ENCODE measurements around the gene IQSEC3.

IQSEC3 gene

DNA sequence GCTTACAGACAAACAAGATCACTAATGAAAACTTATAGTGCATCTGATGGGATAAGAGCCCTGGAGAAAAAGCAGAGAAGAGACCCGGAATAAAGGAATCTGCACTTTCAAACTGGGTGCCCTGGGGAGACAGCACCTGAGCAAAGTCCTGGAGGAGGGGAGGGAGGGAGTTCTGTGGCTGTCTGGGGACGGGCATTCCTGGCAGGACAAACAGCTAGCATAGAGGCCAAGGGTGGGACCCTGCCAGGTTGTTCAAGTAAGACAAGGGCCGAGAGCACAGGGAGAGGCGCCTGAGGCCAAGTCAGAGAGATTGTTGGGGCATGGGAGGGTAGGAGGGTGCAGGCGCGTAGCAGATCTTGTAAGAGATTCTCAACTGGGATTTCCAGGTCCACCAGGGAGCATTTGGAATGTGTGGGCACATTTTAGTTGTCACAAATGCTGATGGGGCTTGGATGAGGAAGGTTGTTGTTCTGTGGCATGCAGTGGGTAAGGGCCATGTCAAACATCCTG, 14.2 kb downstream of the IQSEC3 start:
- no peak for DNase-seq (ENCODE audit: low read depth)

DNA sequence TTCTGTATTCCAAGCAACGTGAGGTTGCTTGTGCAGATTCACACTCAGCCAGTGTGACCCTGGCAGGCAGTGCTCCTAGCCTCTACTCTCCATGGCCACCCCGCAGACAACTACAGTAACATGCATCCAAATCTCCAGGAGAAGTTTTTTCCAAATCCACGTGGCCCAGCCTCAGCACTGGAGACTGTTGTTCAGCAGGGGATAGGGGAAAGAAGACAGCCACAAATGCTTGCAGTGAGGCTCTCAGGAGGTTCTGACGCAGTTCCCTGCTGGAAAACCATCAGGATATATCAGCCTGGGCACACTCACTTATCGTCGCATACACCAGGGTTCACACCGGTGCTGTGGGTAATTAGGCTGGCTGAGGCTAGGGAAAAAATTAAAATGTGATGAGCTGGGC, 16.2 kb downstream of the IQSEC3 start:
- DNase-seq (ENCODE audit: low read depth) = no peak

DNA sequence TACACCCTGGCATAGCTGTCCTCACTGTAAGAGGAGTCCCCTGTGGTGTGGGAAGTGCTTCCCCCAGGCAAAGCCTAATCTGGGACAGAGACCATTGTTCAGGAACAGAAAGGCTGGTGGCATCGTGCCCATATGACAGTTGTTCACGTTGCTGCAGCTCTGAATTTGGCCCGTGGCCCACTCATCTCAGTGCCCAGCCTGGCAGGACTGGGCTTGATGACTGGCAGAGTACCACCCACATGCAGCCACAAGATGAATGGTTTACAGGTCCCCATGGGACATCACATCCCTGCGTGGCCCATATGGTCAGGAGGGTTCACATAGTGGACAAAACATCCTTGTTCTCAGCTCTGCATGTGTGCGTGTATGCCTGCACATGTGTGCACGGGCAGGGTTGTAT, 17.5 kb downstream of the IQSEC3 start:
- no peak for DNase-seq (ENCODE audit: low read depth)

DNA sequence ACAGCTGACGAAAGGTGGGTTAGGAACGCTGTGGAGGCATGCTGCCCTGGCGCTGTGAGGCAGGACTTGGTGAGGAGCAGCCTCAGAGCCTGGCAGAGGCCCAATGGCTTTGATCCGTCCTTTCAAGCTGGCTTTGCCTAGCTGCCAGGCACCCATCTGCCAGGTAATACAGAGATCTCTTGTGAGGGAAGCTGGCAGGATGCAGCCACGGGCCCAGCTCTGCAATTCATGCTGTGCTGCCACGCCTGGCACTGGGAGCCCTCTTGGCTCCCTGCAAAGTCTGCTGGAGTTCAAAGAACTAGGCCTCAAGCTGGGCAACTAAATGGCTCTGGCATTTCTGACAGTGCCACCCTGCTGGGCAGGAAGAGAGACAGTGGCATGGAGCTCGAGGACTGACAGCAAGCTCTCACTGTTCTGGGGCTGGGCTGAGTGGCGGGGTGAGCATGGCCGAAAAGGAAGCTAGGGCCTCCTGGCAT, 18.7 kb downstream of the IQSEC3 start:
- DNase-seq (ENCODE audit: low read depth) = no peak

DNA sequence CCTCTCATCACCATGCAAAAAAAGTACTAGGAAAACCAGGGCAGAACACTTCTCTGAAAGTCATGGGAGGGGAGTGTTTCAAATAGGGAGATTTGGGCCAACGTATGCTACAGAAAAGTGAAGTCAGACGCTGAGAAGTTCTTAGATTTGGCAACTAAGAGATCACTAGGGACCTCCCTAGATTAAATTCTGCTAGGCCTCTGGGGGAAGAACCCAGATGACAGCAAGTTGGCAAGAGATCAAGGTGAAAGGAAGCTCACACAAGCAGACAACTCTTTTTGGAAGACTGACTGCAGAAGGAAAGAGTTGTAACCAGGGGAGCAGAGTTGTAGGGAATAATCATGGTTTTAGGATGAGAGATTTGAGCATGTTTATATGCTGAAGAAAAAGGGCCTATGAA, 20.7 kb downstream of the IQSEC3 start:
- DNase-seq (ENCODE audit: low read depth) = no peak

DNA sequence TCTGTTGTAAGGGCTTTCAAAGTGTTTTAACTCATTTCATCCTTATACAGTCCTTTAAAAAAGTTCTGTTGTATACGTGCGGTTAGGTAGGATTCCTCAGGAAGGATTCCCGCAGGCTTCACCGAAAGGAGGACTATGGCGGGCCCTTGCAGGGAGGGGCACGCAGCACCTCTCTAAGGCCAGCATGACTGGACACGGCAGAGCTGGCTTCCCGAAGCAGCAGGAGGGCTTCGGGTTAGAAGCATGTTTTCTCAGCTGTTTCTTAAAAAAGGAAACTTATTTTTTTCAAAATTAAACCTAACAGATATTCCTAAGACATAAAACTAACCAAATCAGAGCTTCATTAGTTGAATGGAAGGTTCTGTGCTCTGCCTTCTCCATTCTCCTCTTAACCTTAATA, 21.3 kb downstream of the IQSEC3 start:
- DNase-seq (ENCODE audit: low read depth) = no peak

DNA sequence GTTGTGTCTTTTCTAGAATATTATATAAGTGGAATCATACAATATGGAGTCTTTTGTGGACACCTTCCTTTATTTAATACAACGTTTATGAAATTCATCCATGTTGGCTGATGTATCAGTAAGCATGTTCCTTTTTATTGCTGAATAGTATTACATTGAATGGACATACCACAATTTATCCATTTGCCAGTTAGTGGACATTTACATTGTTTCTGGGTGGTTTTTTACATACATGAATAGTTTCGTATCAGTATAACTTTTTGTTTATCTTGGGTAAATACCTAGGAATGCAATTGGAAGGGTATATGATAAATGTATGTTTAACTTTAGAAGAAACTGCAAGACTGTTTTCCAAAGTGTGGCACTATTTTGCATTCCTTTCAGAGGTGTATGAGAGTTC, 23.1 kb downstream of the IQSEC3 start:
- no peak for DNase-seq (ENCODE audit: low read depth)

DNA sequence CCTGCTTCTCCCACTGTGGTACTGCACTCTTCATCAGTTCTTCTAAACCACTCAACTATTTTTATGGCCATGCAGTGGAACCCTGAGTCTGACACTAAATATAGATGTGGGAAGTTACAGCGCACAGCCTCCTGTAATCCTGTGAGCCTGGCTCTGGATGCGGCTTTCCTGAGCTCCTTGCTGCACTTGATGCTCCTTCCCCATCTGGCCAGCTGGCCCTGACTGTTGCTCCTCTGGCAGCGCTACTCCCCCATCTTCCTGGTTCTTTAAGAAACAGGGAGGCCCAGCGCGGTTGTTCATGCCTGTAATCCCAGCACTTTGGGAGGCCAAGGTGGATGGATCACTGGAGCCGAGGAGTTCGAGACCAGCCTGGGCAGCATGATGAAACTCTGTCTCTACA, 24.6 kb downstream of the IQSEC3 start:
- no peak for DNase-seq (ENCODE audit: low read depth)

DNA sequence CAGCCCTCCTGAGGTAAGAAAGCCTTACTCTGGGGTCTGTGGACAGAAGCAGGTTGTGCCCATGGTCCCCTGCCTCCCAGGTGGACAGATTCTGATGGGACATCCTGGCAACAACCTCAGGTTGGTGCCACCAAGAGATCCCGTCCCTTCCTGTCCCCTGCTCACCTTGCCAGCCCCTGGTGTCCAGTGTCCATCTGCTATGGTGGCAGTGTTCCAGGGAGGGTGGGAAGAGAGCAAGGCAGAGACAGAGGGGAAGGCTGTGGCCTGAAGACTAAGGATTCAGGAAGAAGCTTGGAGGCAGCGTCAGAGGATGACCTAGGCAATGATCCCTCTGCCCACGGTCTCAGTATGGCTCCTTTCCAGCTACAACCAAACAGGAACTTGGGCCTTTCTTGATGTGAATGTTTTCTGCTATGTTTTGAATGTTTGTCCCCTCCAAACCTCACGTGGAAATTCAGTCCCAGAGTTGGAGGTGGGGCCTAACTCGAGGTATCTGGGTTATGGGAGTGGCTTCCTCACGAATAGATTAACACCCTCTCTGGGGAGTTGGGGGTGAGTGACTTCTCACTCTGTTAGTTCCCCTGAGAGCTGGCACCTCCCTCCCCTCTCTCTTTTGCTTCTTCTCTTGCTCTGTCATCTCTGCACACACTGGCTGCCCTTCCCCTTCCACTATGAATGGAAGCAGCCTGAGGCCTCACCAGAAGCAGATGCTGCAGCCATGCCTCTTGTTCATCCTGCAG, 26.9 kb downstream of the IQSEC3 start:
- DNase-seq (ENCODE audit: low read depth) = no peak

DNA sequence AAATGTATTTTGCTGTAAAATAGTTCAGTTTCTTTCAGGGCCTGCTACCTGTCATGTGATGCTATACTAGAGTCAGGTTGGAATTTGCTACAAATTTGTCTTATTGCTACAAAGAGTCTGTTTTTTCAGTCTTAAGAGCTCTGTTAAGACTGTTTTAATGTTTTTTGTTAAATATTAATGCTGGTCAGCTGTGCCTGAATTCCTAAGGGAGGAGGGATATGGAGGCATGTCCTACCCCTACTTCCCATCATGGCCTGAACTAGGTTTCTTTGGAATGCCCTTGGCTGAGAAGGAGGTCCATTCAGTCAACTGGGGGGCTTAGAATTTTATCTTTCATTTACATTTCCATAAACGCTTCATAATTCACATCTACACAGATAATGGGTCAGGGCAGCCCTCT, 30.0 kb downstream of the IQSEC3 start:
- no peak for DNase-seq (ENCODE audit: low read depth)

DNA sequence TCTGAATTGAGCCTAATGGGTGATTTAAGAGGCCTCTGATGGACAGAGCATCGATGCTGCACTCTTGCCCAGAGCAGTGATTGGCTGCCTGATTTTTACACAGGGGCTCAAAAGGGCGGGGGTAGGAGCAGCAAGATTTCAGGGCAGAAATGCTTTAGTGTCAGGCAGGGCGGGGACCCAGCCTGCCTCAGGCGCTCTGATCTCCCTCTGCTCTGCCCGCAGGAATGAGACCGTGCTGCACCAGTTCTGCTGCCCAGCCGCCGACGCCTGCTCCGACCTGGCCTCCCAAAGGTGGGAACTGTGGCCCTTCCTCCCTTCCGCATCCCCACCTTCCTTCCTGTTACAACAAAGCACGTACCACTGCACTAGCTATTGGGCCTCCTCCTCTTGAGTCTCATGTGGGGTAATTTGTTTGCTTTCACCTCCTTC, 32.4 kb downstream of the IQSEC3 start:
- no peak for DNase-seq (ENCODE audit: low read depth)

DNA sequence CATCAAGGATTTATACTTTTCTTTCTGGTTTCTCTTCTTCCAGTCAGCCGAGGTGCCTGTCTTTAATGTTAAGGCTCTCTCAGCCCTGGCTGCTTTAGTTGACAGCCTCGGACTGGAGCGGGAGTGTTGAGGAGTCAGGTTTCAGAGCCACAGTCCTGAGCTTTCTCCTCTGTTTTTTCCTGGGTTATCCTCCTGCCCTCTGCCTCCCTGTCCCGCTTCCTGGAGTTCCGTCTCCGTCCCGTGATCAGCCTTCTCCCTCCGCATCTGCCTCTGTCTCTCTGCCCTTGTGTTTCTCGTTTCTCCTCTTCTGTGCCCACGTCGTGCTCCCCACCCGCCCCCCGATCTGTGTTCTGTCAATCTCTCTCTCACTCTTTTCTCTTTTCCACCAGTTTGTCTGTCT, 33.0 kb downstream of the IQSEC3 start:
- DNase-seq (ENCODE audit: low read depth) = no peak

DNA sequence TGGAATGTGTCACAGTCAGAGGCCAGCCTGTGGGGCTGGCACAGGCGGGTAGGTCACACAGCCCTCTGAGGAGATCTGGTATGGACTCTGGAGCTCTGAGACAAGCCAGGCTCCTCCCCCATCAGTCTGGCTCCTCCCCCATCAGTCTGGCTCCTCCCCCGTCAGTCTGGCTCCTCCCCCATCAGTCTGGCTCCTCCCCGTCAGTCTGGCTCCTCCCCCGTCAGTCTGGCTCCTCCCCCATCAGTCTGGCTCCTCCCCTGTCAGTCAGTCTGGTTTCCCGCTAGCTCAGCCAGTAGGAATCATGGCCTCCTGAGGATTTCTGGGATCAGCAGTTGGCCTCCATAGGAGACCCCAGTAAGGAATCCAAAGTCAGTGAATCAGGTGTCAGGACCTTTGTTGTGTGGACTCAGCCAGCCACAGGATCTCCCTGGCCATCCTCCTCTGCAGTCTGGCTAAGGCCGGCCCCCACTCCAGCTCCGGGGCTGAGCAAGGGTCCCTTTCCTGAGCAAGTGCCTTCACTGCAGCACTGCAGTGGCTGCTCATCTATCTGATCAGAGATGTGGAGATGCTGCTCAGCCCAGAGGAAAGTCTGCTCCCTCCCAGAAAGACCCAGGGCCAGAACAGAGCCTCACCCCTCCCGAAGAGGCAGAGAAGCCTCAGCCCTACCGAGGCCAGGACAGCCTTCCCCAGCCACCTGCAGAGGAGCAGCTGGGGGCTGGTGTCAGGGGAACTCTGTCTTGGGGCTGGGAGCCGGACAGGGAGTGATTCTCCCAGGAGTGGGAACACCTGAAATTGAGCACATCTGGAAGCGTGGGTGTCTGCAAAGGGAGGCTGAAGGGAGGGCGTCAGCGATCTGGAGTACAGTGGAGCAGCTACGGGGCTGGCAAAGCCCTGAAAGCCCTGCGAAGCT, 35.7 kb downstream of the IQSEC3 start:
- DNase-seq (ENCODE audit: low read depth) = no peak

DNA sequence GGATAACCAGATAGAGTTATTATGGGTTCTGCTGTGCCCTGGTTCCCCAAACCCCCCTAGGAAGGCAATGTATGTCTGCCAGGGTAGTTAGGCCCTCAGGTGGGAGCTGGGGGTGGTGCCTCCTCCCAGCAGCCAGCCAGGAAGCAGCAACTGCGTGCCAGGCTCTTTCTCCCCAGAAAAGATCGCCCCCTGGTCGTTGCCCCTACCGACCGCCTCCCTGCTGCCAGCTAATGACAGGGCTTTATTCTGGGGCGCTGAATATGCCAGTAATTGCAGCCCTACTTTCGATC, 36.3 kb downstream of the IQSEC3 start:
- DNase-seq (ENCODE audit: low read depth) = no peak

DNA sequence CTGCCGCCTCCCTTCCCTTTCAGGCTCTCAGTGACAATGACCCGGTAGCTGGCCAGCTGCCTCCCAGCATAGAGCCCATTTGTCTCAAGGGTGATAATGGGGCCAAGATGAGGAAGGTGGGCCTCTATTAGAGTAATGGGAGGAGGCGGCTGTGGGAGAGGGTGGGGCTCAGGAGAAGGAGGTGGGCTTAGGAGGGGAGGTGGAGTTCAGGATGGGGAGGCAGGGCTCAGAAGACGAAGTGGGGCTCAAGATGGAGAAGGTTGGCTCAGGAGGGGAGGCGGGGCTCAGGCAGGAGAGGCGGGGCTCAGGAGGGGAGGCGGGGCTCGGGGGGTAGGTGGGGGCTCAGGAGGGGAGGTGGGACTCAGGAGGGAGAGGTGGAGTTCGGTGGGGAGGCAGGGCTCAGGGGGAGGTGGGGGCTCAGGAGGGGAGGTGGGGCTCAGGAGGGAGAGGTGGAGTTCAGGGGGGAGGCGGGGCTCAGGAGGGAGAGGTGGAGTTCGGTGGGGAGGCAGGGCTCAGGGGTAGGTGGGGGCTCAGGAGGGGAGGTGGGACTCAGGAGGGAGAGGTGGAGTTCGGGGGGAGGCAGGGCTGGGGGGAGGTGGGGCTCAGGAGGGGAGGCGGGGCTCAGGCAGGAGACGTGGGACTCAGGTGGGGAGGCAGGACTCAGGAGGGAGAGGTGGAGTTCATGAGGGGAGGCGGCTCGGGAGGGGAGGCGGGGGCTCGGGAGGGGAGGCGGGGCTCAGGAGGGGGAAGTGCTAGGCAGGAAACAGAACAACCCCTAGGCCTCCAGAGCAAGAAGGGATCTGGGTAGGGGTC, 36.8 kb downstream of the IQSEC3 start:
- no peak for DNase-seq (ENCODE audit: low read depth)

DNA sequence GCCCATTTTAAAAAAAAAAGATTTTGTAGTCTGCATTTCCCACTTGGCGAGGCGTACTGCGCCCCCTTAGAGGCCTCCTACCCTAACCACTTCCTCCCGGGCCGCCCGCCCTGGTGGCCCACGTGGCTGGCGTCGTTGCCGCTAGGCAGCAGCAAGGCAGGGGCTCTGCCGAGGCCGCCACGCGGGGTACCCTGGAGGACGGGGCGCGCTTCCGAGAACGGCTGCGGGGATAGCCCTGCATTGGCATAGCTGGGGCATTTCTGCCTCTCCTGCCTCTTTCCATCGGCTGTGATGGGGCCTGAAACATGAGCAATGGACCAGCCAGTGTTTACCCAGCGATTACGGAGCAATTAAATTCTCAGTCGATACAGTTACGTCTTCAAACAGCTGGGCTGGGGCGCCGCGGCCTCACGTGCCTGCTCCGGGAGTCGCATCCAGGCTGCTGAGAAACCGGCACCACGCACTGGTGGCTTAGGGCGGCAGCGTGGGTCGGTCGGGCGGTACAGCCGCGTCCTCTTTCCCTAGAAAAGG, 38.0 kb downstream of the IQSEC3 start:
- peak; percentile 6 for DNase-seq (ENCODE audit: low read depth)

DNA sequence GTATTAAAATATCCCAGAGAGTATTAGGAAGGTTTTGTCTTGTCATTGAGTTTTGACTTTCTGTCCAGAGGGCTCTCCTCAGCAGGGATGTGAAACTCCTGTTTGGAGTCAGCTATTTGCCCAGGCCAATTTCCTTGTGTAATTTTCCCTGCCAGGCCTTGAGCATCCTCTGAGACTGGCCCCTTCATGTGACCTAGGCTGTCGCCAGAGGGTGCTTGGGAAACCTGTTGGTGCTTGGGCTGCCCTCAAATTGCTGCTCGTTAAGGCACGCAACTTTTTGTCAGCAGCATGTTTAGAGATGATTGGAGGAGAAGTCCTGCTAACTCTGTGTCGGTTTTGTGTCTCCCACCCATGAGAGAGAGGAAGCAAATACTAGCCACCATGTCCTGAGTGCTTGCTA, 39.1 kb downstream of the IQSEC3 start:
- no peak for DNase-seq (ENCODE audit: low read depth)

DNA sequence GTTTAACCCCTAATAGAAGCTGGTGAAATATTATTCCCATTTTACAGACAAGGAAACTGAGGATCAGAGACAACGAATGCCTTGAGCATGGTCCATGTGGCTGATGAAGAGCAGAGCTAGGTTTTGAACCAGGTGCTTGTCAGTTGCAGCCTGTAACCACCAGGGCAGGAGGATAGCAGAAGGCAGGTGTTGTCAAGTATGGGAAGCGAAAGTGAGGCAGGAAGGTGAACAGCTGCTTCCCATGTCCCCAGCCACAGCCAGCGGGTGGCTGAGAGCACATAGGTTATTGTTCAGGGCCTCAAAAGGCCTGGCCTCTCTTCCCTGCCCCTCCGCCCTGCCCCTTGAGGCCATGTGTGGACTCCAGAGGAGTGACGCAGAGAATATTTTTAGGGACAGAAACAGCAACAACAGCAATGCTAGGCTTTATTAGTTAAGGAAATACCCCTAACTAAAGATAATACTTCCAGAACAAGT, 39.6 kb downstream of the IQSEC3 start:
- DNase-seq (ENCODE audit: low read depth) = no peak

DNA sequence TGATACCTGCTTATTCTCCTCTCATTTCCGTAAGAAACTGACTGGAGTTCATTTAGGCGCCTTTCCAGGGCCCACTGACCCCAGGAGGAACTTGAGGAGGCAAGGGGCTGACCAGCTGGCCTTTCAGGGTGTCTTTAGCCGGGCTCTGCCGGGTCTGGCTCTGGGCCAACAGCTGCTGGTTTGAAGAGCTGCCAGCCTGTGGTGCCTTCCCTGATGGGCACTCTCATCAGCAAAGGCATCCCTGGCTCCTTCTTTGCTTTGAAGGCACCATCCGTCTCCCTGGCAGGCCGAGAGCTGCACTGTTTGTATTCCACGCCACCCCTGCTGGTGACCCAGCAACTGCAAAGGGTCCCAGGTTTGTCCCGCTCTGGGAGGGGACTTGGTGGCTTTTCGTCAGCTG, 42.0 kb downstream of the IQSEC3 start:
- DNase-seq (ENCODE audit: low read depth) = no peak

DNA sequence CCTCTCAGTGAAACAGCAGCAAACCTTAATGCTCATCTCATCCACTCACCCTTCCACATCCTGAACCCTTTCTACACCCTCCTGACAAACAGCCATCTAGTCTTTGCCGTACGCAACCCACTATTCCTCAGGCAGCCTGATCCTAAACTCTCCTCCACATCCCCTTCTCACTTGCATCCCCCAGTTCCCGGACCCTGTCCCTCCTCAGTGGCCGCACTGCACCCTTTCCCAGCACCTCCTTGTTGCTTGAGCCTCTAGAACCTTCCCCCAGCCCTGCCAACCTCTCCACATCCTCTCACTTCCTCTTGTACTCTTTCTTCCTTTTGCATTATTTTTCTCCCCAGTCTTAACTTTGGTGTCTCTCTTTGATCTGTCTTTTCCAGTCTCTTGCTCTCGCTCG, 42.9 kb downstream of the IQSEC3 start:
- DNase-seq (ENCODE audit: low read depth) = no peak

DNA sequence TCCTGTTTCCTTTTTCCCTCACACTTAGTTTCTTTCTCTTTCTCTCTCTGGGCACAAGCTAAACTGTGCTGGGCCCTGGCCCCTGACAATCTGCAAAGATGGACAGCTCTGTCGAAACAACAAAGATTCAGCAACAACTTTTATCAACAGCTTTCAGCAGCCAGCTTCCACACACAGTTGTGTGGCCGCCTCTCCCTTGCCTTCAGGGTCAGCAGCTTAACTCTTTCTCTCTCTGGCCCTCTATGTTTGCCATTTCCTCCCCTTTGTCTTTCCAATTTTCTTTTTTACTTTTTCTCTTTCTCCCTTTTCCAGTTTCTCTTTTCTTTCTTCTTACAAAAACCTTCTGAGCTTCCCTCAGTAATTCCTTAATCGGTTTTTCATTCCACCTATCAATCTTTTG, 43.3 kb downstream of the IQSEC3 start:
- no peak for DNase-seq (ENCODE audit: low read depth)

All from stimulated activated CD4-positive, alpha-beta T cell treated with anti-CD3 and anti-CD28 coated beads, Interleukin-2, amount 100 ng/mL, for 4 hours (primary cell).